NCI-H2196 (cell line): ENCODE measurements around the gene SNRNP40.

ENCODE experiments used
- DNase-seq: peaks from one replicate; lab custom pipeline; 2025; ENCODE audit not compliant: unreplicated experiment; lab: John Stamatoyannopoulos, UW

SNRNP40 gene

GRCh38 chr1:31296486-31297276 lies at the start of gene SNRNP40, which contains the start of gene ZCCHC17:
Gene SNRNP40 (minus strand): TSS chr1:31296788. CDS start chr1:31296751, 37 bp downstream.
Gene ZCCHC17 (plus strand): TSS chr1:31297032. CDS start chr1:31310099, 13,067 bp downstream.
- peak; percentile 99 for DNase-seq

GRCh38 chr1:31345635-31346034 lies 49.0 kb upstream of the SNRNP40 start:
- DNase-seq = no peak

- DNase-seq = no peak
These were observed 47.9 kb upstream of the SNRNP40 start for GRCh38 chr1:31344503-31344902.

GRCh38 chr1:31336687-31337467 lies 40.3 kb upstream of the SNRNP40 start:
- no peak for DNase-seq

GRCh38 chr1:31335007-31335406 lies 38.4 kb upstream of the SNRNP40 start:
- peak; percentile 46 for DNase-seq

- no peak for DNase-seq
These were observed 30.8 kb upstream of the SNRNP40 start for GRCh38 chr1:31327381-31327780.

GRCh38 chr1:31326461-31326860 lies 29.9 kb upstream of the SNRNP40 start:
- DNase-seq = no peak

- DNase-seq = no peak
These were observed 28.4 kb upstream of the SNRNP40 start for GRCh38 chr1:31324992-31325391.

GRCh38 chr1:31324093-31324492 lies 27.5 kb upstream of the SNRNP40 start:
- DNase-seq = no peak

- no peak for DNase-seq
These were observed 21.6 kb upstream of the SNRNP40 start for GRCh38 chr1:31318146-31318545.

- no peak for DNase-seq
These were observed 19.3 kb upstream of the SNRNP40 start for GRCh38 chr1:31315902-31316301.

- DNase-seq = no peak
These were observed 13.6 kb upstream of the SNRNP40 start for GRCh38 chr1:31310198-31310597.

- DNase-seq = no peak
These were observed 11.4 kb upstream of the SNRNP40 start for GRCh38 chr1:31308036-31308435.

GRCh38 chr1:31306278-31306677 lies 9.7 kb upstream of the SNRNP40 start:
- DNase-seq = no peak

- no peak for DNase-seq
These were observed 6.3 kb upstream of the SNRNP40 start for GRCh38 chr1:31302709-31303441.

GRCh38 chr1:31300193-31300592 lies 3.6 kb upstream of the SNRNP40 start:
- DNase-seq = no peak

- no peak for DNase-seq
These were observed 2.8 kb upstream of the SNRNP40 start for GRCh38 chr1:31299365-31299764.

- DNase-seq = no peak
These were observed 974 bp upstream of the SNRNP40 start for GRCh38 chr1:31297277-31298247.

- DNase-seq = no peak
These were observed 608 bp downstream of the SNRNP40 start for GRCh38 chr1:31295874-31296485.

- DNase-seq = no peak
These were observed 7.6 kb downstream of the SNRNP40 start for GRCh38 chr1:31289021-31289420.
